GM21447 (cell line): ENCODE measurements around the gene CLEC20A.
"Not testable (repeated sequence)": the region's sequence is repeated elsewhere in the genome, so short reads cannot be mapped to it uniquely, and the experiment has no call there.

Experiments used
- ATAC-seq: cut with Tn5 transposase; IDR thresholded peaks from one replicate; pipeline ENCODE4 v1.9.1; 2021; ENCODE audit not compliant: unreplicated experiment

The CLEC20A gene

GRCh38 chr1:178529364-178530036, 32.7 kb upstream of the CLEC20A start:
- ATAC-seq: no peak

DNA sequence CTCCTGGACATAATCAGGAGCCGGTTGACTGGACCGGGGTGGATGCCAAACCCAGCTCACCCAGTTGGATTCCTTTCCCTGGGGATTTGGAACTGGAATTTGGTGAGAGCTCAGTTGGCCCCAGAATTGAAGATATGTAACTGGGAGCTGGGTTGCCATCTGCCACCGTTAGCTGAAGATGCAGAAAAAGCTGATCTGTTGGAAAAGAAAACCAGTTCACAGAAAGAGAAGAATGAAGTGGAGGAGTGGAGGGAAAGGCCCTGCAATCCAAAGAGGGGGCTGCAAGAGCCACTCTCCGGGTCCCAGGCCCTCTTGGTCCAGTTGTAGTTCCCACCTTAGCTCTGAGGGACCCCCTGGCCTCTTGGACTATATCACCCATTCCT, 32.2 kb upstream of the CLEC20A start:
- ATAC-seq: no peak

- ATAC-seq: no peak
Measured at GRCh38 chr1:178528228-178528952, 31.6 kb upstream of the CLEC20A start.

DNA sequence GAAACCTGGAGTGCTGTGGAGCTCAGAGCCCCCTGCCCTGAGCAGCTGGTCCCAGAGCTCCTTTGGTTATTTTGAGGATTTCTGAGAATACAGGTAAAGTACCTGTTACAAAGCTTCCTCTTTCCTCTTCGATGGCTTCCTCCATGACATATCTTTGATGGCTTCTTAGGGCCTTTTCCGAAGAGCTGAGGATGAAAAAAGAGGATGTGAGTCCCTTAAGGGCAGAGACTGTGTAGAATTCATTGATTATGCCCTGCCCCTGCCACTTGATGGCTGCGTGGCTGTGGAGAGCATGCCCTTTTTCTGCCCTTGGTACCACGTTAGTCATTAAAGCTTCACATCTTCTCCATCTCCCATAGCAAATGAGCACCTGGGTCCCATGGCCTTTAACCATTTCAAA, 30.4 kb upstream of the CLEC20A start:
- ATAC-seq: no peak

DNA sequence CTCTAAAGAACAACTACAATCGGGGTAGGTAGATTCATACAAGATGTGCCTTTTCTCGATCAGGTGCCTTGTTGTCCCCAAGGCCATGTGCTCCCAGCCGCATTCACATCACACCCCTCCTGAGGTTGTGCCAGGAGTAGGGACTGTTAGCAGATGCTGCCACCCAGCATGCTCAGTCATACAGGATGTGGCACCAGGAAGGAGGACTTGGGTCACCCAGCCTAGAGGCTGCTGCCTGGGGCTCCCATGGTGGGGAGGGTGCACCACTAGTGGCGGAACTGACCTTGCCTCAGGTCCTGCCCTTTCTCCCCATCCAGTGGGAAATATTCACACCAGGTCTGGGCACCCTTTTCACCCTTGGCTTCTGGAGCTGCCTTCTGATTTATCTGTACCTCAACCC, 24.5 kb upstream of the CLEC20A start:
- ATAC-seq: no peak

DNA sequence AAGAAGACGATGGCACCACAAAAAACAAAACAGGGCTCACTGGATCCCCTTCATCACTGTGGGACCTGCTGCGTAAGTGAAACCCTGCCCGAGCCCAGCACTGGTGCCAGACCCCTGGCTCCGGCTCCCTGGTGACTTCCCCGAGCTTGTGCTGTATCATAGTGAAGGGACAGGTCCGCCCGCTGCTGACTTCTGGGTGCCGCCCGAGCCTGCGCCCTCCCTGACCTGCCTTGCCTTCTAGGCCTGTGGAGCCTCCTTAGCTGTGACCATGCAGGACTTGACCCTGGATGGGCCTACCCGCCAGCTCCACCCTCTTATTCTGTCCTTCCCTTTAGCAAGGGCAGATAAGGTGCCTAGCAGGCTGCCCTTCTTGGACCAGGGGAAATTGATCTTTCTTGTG, 24.0 kb upstream of the CLEC20A start:
- ATAC-seq: no peak

DNA sequence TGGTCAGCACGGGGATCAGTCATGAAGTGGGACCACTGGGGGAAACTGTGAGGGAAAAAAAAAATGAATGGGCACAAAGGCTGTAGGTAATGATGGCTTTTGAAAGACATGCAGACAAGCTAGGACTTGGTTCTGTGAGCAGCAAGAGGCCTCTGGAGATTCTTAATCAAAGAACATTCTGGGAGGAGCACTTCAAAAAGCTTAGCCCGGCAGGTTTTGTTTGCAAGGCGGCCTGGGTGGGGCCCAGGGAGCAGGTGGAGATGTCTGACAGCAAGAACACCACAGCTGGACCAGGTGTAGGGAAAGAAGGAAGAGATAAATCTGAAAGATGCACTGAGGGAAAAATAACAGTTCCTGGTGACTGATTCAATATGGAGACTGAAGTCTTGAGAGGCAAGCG, 22.1 kb upstream of the CLEC20A start:
- no peak for ATAC-seq

DNA sequence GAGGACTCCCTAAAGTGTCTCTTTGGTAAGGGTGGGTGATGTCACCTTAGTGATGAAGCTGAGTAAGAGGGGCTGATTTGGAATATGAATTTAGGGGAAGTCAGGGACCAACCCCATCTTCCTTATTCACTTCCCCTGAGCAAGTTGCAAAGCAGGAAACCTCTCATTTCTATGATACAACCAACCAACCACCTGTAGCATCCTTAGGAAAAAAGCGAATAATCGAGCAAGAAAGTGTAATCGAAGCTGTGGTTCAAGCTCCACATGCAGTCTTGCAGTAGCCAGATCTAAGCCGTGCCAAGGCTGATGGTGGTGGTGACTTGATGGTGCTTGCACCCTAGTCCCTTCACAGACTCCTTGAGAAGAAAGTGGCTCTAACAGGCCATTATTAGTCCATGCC, 19.3 kb upstream of the CLEC20A start:
- no peak for ATAC-seq

GRCh38 chr1:178513278-178513983, 16.7 kb upstream of the CLEC20A start:
- no peak for ATAC-seq

DNA sequence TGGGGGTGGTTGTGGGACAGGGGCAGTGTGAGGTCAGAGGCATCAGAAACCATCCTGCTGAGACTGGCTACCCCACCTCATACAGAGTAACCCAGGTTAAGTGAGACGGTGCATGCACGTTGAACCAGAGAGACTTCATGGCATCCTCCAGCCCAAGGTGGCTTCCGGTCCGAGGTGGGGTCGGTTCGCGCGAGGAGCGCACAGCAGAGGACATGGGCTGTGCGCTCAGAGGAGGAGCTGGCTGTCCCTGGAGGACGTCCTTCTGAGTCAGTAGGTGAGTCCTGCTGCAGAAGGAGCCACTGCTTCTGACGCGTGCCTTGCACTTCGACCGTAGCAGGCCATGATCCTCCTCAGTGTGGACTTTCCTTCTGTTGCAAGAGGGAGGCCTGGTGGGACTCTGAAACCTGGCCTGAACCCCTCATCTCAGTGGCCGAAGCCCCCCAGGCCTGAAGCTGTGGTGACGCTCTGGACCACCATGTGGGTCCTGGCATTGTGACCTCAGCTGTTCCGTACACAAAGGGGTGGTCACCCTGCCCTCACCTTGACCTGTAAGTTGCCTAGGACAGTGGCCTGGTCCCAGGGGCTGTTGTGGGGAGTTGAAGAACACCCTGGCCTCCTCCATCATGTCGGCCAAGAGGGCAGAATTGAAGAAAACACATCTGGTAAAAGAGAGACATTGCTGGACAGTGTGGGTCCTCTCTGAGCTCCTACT, 16.0 kb upstream of the CLEC20A start, which contains the start of gene TEX35:
TEX35 (plus strand) TSS at position 544 of the 712 bp plus-strand sequence; CDS start at position 624, 80 bp downstream.
- no peak for ATAC-seq

DNA sequence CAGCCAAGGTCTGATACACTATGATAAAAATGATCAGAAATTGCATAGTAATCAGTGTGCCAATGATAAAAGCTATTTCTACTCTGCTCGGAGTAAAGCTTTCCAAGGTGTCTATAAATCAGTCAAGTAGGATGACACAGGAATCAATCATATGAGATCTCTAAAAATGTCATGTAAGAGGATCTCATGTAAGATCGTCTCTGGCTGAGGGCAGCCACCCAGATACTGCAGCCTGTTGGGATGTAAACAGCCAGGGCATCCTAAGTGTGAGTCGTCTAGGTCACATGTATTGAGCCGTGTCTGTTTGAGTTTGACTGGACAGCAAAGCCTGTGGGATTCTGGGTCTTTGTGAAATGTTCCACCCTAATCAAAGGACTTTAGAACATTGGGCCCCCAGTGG, 13.4 kb upstream of the CLEC20A start:
- ATAC-seq: no peak

- ATAC-seq: no peak
Measured at GRCh38 chr1:178509414-178510007, 12.7 kb upstream of the CLEC20A start.

DNA sequence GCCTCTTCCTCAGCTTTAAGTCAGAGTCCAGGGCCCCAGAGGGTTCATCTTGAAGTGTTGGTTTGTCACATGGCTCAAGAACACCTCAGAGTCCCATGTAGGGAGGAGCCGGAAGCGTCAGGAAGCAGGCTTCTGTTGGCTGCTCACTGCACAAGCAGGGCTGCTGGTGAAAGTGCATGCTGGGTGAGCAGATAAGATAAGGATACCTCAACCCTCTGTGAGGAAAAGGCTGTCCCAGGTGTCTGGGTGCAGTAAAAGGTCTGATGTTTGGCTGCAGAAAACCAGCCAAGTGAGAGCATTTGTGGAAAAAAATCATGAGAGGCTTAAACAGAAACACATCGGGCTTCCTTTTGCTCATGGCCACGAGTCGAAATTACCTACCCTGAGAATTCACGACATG, 9.9 kb upstream of the CLEC20A start:
- no peak for ATAC-seq

GRCh38 chr1:178506177-178506576, 9.4 kb upstream of the CLEC20A start:
- ATAC-seq: no peak

- no peak for ATAC-seq
Measured at GRCh38 chr1:178504286-178504685, 7.5 kb upstream of the CLEC20A start.

DNA sequence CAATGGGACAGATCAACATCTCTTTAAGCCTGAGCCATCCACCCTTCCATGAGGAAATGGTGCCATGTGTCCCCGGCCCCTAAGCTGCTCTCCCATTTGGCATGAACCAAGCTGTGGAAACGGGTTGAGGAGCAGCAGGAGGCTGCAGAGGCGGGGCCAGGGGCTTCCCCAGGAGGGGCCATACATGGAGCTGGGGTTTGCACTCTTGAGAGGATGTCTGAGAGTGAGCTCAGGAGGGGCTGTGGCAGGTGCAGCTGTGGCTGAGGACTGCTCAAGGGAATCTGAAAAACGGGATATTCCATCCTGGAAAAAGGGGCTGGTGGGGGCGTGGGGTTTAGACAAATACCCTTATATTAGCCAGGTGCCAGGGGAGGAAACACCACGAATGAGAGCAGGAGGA, 7.1 kb upstream of the CLEC20A start:
- ATAC-seq: no peak

DNA sequence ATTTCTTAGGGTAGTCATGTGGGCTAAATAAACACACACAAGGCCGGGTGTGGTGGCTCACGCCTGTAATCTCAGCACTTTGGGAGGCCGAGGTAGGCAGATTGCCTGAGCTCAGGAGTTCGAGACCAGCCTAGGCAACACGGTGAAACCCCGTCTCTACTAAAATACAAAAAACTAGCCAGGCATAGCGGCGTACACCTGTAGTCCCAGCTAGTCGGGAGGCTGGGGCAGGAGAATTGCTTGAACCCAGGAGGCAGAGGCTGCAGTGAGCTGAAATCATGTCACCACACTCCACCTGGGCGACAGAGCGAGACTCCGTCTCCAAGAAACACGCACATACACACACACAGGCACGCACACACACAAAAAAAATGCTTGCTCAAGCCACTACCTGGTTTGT, 6.6 kb upstream of the CLEC20A start:
- ATAC-seq: not testable (repeated sequence)

DNA sequence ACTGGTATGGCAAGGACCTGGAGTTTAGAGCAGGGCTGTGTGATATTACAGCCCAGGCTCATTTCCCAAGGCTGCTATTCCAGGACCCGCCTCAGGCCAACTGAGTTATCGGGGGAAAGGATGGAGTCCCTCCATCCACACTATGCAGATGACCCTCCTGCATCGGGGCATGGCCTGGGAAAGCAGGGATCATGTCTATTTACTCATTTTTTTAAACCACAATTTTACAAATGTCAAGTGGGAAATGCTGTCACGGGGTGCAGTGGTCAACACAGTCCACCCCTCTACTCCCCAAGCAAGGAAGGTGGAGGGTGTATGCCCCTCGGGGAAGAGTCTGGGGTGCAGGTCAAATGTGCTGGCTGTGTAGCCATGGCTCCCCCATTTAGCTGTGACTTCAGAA, 6.1 kb upstream of the CLEC20A start:
- no peak for ATAC-seq

- ATAC-seq: no peak
Measured at GRCh38 chr1:178502330-178502714, 5.6 kb upstream of the CLEC20A start.

- ATAC-seq: peak; percentile 79
Measured at GRCh38 chr1:178501705-178502329, 5.1 kb upstream of the CLEC20A start.
